ENCODE measurements around the gene FAR2. TPM values are rescaled to one million over a fixed set of nuclear protein-coding genes. Genes with fewer than 3 reads are reported as not detected.
A peak's percentile ranks its signal among the peaks of the same experiment; 100 is the strongest.

FAR2 gene
- total and polyA plus RNA-seq, 4 donors, result 7.1 to 14.4 (median 11.2) TPM

GRCh38 chr12:29334937-29335336 lies 185.9 kb downstream of the FAR2 start:
- TF ChIP-seq CTCF (IDR thresholded peaks at IDR 0.05; ENCODE audit: control extremely low read depth, extremely low read depth), result no peak
- no peaks in the 10 kb centered on the region for H3K27me3 ChIP-seq (ENCODE audit: control insufficient read depth in 3 of 3, insufficient read depth in 3 of 3, low read length in 2 of 3)
- no peak overlapping the region for H3K4me3 ChIP-seq
- H3K36me3 ChIP-seq (ENCODE audit: control insufficient read depth in 4 of 4, insufficient read depth in 4 of 4, low read length in 4 of 4), result peaks cover 0 to 3% (median 2%) of the 10 kb centered on the region in 4 donors
- DNase-seq (no peak), ATAC-seq (ENCODE audit: insufficient read depth, low FRiP score) (no peak)
- 70 to 88% methylated on average over 2 of the region's 2 CpGs for WGBS, 2 donors
- H3K27ac ChIP-seq (ENCODE audit: low read depth in 1 of 2, low read length in 1 of 2), result no peak overlapping the region
- H3K4me1 ChIP-seq (ENCODE audit: control insufficient read depth in 5 of 5, insufficient read depth in 5 of 5, low read length in 5 of 5), result no peaks in the 10 kb centered on the region
- H3K9me3 ChIP-seq (ENCODE audit: control insufficient read depth in 4 of 4, insufficient read depth in 3 of 4, low read length in 3 of 4), result no peaks in the 10 kb centered on the region
- H3K9ac ChIP-seq (ENCODE audit: insufficient read depth in 1 of 2, low read length in 2 of 2), result no peak overlapping the region

GRCh38 chr12:29337325-29337724 lies 188.2 kb downstream of the FAR2 start:
- ATAC-seq (ENCODE audit: insufficient read depth, low FRiP score) (no peak), DNase-seq (no peak)
- Histone ChIP-seq H3K4me1 (ENCODE audit: control insufficient read depth in 5 of 5, insufficient read depth in 5 of 5, low read length in 5 of 5) (no peaks in the 10 kb centered on the region), H3K36me3 (ENCODE audit: control insufficient read depth in 4 of 4, insufficient read depth in 4 of 4, low read length in 4 of 4) (peaks cover 0 to 10% (median 8%) of the 10 kb centered on the region in 4 donors), H3K27me3 (ENCODE audit: control insufficient read depth in 3 of 3, insufficient read depth in 3 of 3, low read length in 2 of 3) (no peaks in the 10 kb centered on the region), H3K27ac (ENCODE audit: low read depth in 1 of 2, low read length in 1 of 2) (no peak overlapping the region), H3K4me3 (no peak overlapping the region), H3K9me3 (ENCODE audit: control insufficient read depth in 4 of 4, insufficient read depth in 3 of 4, low read length in 3 of 4) (no peaks in the 10 kb centered on the region), H3K9ac (ENCODE audit: insufficient read depth in 1 of 2, low read length in 2 of 2) (no peak overlapping the region)
- WGBS, 2 donors, result 80 to 83% methylated on average over 1 of the region's 1 CpG
- TF ChIP-seq CTCF (IDR thresholded peaks at IDR 0.05; ENCODE audit: control extremely low read depth, extremely low read depth), result no peak

GRCh38 chr12:29343022-29343799 lies 194.1 kb downstream of the FAR2 start:
- H3K9ac ChIP-seq (ENCODE audit: insufficient read depth in 1 of 2, low read length in 2 of 2), result no peak overlapping the region
- H3K36me3 ChIP-seq (ENCODE audit: control insufficient read depth in 4 of 4, insufficient read depth in 4 of 4, low read length in 4 of 4), result peaks cover 10 to 31% (median 13%) of the 10 kb centered on the region in 4 donors
- no peaks in the 10 kb centered on the region for H3K9me3 ChIP-seq (ENCODE audit: control insufficient read depth in 4 of 4, insufficient read depth in 3 of 4, low read length in 3 of 4)
- no peak overlapping the region for H3K4me3 ChIP-seq
- 83 to 92% methylated on average over 2 of the region's 2 CpGs for WGBS, 2 donors
- peak overlapping the region in 1 of 2 donors; percentile 45 for H3K27ac ChIP-seq (ENCODE audit: low read depth in 1 of 2, low read length in 1 of 2)
- DNase-seq (no peak), ATAC-seq (ENCODE audit: insufficient read depth, low FRiP score) (no peak)
- no peak for TF ChIP-seq CTCF (IDR thresholded peaks at IDR 0.05; ENCODE audit: control extremely low read depth, extremely low read depth)
- H3K27me3 ChIP-seq (ENCODE audit: control insufficient read depth in 3 of 3, insufficient read depth in 3 of 3, low read length in 2 of 3), result no peaks in the 10 kb centered on the region
- H3K4me1 ChIP-seq (ENCODE audit: control insufficient read depth in 5 of 5, insufficient read depth in 5 of 5, low read length in 5 of 5), result peaks cover 0 to 4% (median 0%) of the 10 kb centered on the region in 5 donors

All from lung (tissue), 12 donors.